MM.1S (cell line): ENCODE results near the gene PMM2.

Experiments
- DNase-seq: peaks from one replicate; pipeline ENCODE4 v3.0.0-alpha.2; 2015
- H2AFZ ChIP-seq: fragments of 300-600 bp; sonication (generic); 2 replicates; pipeline ENCODE4 v1.6.0; 2016; ENCODE audit warnings: antibody characterized with exemption, low read length
- H3F3A ChIP-seq: fragments of 300-600 bp; sonication (generic); 2 replicates; pipeline ENCODE4 v1.6.1; 2016; ENCODE audit warnings: mild to moderate bottlenecking, antibody characterized with exemption, low read length, moderate library complexity, mixed read lengths; ENCODE audit not compliant: insufficient read depth
- H3K27ac ChIP-seq: fragments of 300-600 bp; sonication (generic); 2 replicates; pipeline ENCODE4 v1.5.1; 2016; ENCODE audit warnings: mild to moderate bottlenecking, low read length
- H3K27me3 ChIP-seq: fragments of 300-600 bp; sonication (generic); replicated peaks from 2 replicates; pipeline ENCODE4 v1.6.0; 2016; ENCODE audit warnings: low read length; ENCODE audit not compliant: insufficient read depth
- H3K36me3 ChIP-seq: fragments of 300-600 bp; sonication (generic); replicated peaks from 2 replicates; pipeline ENCODE4 v1.6.1; 2016; ENCODE audit warnings: mild to moderate bottlenecking, low read length, mixed read lengths; ENCODE audit not compliant: insufficient read depth
- H3K4me1 ChIP-seq: fragments of 300-600 bp; sonication (generic); 2 replicates; pipeline ENCODE4 v1.6.1; 2016; ENCODE audit warnings: low read length, mixed read lengths
- H3K4me2 ChIP-seq: fragments of 300-600 bp; sonication (generic); 2 replicates; pipeline ENCODE4 v1.6.0; 2016; ENCODE audit warnings: low read depth, low read length
- H3K4me3 ChIP-seq: fragments of 300-600 bp; sonication (generic); 2 replicates; pipeline ENCODE4 v1.5.1; 2016; ENCODE audit warnings: low read length, mixed read lengths
- H3K79me2 ChIP-seq: fragments of 300-600 bp; sonication (generic); 2 replicates; pipeline ENCODE4 v1.6.1; 2016; ENCODE audit warnings: mixed run types, low read length, mixed read lengths
- H3K9ac ChIP-seq: fragments of 300-600 bp; sonication (generic); 2 replicates; pipeline ENCODE4 v1.6.1; 2016; ENCODE audit warnings: low read length, mixed read lengths
- H3K9me2 ChIP-seq: fragments of 300-600 bp; sonication (generic); replicated peaks from 2 replicates; pipeline ENCODE4 v1.6.1; 2016; ENCODE audit warnings: mild to moderate bottlenecking, low read length, mixed read lengths; ENCODE audit not compliant: insufficient read depth
- H3K9me3 ChIP-seq: fragments of 300-600 bp; sonication (generic); replicated peaks from 2 replicates; pipeline ENCODE4 v1.6.1; 2016; ENCODE audit warnings: mild to moderate bottlenecking, low read length, mixed read lengths; ENCODE audit not compliant: insufficient read depth
- H4K20me1 ChIP-seq: fragments of 300-600 bp; sonication (generic); 2 replicates; pipeline ENCODE4 v1.6.1; 2016; ENCODE audit warnings: mild to moderate bottlenecking, low read length, moderate library complexity, mixed read lengths; ENCODE audit not compliant: insufficient read depth
- EZH2 ChIP-seq: fragments of 300-600 bp; sonication (generic); optimal IDR thresholded peaks from 2 replicates; pipeline ENCODE3; 2017; ENCODE audit warnings: low read depth, mild to moderate bottlenecking, antibody characterized with exemption, low read length, mixed read lengths
- EZH2phosphoT487 ChIP-seq: fragments of 300-600 bp; sonication (generic); IDR thresholded peaks from 2 replicates; pipeline ENCODE4 v1.6.1; 2018; ENCODE audit warnings: antibody characterized with exemption, low read length
- TF ChIP-seq, protein P1 (sequence below): fragments of 300-600 bp; sonication (generic); IDR thresholded peaks from 2 replicates; pipeline ENCODE4 v1.5.1; 2016; ENCODE audit warnings: antibody characterized with exemption, low read length, mixed read lengths

The PMM2 gene

DNA sequence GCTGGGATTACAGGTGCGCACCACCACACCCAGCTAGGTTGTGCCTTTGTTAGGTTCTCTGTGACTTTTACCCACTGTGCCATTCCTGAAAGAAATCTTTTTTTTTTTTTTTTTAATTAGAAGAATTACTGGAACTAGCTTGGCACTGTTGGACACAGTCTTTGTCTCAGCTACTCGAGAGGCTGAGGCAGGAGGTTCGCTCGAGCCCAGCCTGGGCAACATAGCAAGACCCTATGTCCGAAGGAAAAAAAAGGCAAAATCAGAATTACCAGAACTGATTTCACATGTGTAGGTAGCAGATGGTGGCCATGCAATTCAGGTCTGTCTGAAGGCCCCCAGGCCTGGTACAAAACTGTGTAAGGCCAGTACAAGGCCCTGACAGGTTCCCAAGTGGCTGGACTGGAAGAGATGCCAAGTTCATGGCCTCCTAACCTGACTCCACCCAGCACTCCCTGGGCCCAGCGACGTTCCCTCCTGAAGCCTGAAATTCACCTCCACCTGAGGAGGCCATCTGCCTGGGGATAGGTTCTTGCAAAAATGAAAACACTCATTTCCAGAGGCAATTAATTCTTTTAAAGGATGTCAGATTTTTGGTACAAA lies 48.2 kb downstream of the PMM2 start:
- TF ChIP-seq EZH2phosphoT487 (no peak), EZH2 (no peak)
- TF ChIP-seq, protein P1, sequence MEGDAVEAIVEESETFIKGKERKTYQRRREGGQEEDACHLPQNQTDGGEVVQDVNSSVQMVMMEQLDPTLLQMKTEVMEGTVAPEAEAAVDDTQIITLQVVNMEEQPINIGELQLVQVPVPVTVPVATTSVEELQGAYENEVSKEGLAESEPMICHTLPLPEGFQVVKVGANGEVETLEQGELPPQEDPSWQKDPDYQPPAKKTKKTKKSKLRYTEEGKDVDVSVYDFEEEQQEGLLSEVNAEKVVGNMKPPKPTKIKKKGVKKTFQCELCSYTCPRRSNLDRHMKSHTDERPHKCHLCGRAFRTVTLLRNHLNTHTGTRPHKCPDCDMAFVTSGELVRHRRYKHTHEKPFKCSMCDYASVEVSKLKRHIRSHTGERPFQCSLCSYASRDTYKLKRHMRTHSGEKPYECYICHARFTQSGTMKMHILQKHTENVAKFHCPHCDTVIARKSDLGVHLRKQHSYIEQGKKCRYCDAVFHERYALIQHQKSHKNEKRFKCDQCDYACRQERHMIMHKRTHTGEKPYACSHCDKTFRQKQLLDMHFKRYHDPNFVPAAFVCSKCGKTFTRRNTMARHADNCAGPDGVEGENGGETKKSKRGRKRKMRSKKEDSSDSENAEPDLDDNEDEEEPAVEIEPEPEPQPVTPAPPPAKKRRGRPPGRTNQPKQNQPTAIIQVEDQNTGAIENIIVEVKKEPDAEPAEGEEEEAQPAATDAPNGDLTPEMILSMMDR, result no peak
- Histone ChIP-seq H3K9me3 (no peaks in the 10 kb centered on the region), H3K27ac (no peak overlapping the region), H4K20me1 (peaks cover 10% of the 10 kb centered on the region; the same call in 1 of the 2 replicates), H3K4me2 (no peak overlapping the region), H3K79me2 (peaks cover 32% of the 10 kb centered on the region), H3K9ac (no peak overlapping the region), H3K27me3 (no peaks in the 10 kb centered on the region), H3K4me1 (no peaks in the 10 kb centered on the region), H3F3A (0 out of 2 replicates have a peak, but pooled peaks cover 3% of the 10 kb centered on the region), H3K36me3 (no peaks in the 10 kb centered on the region; the same call in none of the 2 replicates), H3K9me2 (no peaks in the 10 kb centered on the region), H2AFZ (no peak overlapping the region), H3K4me3 (no peak overlapping the region)
- DNase-seq, result no peak

DNA sequence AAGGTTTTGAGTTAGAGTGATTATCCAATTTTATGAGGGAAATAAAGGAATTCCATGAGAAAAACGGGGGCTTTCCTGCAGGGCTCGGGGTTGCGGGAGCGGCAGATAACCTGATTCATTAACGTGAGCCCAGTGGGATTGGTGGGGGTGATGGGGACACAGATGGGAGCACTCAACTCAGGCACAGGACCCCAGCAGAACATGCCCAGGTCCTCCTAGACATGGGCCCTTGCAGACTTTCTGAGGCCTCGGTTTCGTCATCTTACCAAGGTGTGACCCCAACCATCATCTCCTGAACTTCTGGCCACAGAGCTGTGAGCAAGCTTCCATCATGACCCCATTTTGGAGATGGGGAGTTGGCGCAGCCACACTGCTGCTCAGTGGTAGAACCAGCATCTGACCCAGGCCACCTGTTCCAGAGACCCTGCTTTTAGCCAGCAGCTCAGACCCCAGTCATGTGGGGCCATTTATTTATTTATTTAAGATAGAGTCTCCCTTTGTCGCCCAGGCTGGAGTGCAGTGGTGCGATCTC lies 48.8 kb downstream of the PMM2 start:
- 0 out of 2 replicates have a peak, but pooled peaks cover 3% of the 10 kb centered on the region for H3F3A ChIP-seq
- H4K20me1 ChIP-seq, result peaks cover 10% of the 10 kb centered on the region; the same call in 1 of the 2 replicates
- no peaks in the 10 kb centered on the region for H3K4me1 ChIP-seq
- DNase-seq, result no peak
- H3K9me2 ChIP-seq, result no peaks in the 10 kb centered on the region
- H3K79me2 ChIP-seq, result peaks cover 31% of the 10 kb centered on the region
- H3K36me3 ChIP-seq, result no peaks in the 10 kb centered on the region; the same call in none of the 2 replicates
- H2AFZ ChIP-seq, result no peak overlapping the region
- H3K27ac ChIP-seq, result no peak overlapping the region
- no peak overlapping the region for H3K4me2 ChIP-seq
- H3K9ac ChIP-seq, result no peak overlapping the region
- no peaks in the 10 kb centered on the region for H3K27me3 ChIP-seq
- no peaks in the 10 kb centered on the region for H3K9me3 ChIP-seq
- no peak overlapping the region for H3K4me3 ChIP-seq
- TF ChIP-seq EZH2phosphoT487 (no peak), EZH2 (no peak)
- TF ChIP-seq, protein P1, result no peak

DNA sequence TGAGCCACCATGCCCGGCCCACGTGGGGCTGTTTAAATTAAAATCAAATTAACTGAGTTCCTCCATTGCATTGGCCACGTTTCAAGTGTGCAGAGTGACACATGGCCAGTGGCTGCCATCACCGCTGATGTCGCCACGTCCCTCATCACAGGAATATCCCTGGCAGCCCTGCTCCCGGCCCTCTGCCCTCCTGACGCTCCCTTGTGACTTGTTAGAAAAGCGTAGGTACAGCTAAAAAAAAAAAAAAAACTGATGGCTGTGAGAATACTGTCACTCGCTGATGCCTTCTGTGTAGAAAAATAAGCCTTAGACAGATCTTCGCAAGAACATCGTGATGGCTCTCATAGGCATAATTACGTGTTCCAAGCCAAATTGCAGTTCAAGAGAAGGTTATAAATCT lies 49.5 kb downstream of the PMM2 start:
- no peak overlapping the region for H3K4me2 ChIP-seq
- peaks cover 10% of the 10 kb centered on the region; the same call in 1 of the 2 replicates for H4K20me1 ChIP-seq
- no peak overlapping the region for H3K27ac ChIP-seq
- no peak overlapping the region for H3K4me3 ChIP-seq
- no peaks in the 10 kb centered on the region for H3K27me3 ChIP-seq
- no peaks in the 10 kb centered on the region; the same call in none of the 2 replicates for H3K36me3 ChIP-seq
- TF ChIP-seq EZH2phosphoT487 (no peak), EZH2 (no peak)
- TF ChIP-seq, protein P1, result no peak
- no peak overlapping the region for H2AFZ ChIP-seq
- 0 out of 2 replicates have a peak, but pooled peaks cover 3% of the 10 kb centered on the region for H3F3A ChIP-seq
- no peaks in the 10 kb centered on the region for H3K9me3 ChIP-seq
- no peak overlapping the region for H3K9ac ChIP-seq
- no peak for DNase-seq
- H3K79me2 ChIP-seq, result peaks cover 31% of the 10 kb centered on the region
- H3K4me1 ChIP-seq, result no peaks in the 10 kb centered on the region
- no peaks in the 10 kb centered on the region for H3K9me2 ChIP-seq
